ENCODE data around the gene YIPF2.

DNA sequence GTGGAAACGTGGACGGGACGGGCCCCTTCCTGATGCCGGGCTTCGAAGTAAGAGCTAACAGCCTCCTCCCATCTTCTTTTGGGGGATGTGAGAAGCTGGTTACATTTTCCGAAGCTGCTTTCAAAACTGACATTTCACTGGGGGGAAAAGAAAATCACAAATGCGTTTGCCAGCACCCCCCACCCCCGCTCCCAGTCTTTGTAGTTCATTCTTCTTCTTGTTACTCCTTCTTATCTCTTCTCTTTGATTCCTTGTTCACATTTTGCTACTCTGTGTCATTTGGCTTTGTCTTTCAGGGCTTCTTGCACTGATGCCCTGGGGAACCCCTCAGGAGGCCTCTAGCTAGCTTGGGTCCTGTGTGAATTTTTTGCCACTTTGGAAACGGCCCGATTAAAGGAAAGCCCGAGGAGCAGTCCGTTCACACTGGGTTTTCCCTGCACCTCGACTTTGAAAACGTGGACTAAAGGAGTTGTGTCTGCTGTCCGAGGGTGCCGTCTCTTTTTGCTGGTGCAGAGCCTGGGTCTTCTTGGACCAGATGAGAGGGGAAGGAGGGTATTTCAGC is 55.8 kb downstream of the YIPF2 start:
- TF ChIP-seq, protein P1, sequence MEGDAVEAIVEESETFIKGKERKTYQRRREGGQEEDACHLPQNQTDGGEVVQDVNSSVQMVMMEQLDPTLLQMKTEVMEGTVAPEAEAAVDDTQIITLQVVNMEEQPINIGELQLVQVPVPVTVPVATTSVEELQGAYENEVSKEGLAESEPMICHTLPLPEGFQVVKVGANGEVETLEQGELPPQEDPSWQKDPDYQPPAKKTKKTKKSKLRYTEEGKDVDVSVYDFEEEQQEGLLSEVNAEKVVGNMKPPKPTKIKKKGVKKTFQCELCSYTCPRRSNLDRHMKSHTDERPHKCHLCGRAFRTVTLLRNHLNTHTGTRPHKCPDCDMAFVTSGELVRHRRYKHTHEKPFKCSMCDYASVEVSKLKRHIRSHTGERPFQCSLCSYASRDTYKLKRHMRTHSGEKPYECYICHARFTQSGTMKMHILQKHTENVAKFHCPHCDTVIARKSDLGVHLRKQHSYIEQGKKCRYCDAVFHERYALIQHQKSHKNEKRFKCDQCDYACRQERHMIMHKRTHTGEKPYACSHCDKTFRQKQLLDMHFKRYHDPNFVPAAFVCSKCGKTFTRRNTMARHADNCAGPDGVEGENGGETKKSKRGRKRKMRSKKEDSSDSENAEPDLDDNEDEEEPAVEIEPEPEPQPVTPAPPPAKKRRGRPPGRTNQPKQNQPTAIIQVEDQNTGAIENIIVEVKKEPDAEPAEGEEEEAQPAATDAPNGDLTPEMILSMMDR (IDR thresholded peaks at IDR 0.05; ENCODE audit: insufficient read depth, low read depth, low read length): no peak
- TF ChIP-seq EZH2 (IDR thresholded peaks at IDR 0.05; ENCODE audit: insufficient read depth, low read length): no peak

Data from astrocyte (in vitro differentiated cells and primary cell).